Adrenal gland (tissue), 5 donors: ENCODE measurements around the gene RASGEF1C.

Experiments used
- POLR2A ChIP-seq, 2 donors: fragments of 450-650 bp; IDR thresholded peaks; one replicate each; pipeline ENCODE4 v1.6.1; 2017; ENCODE audit warnings: antibody characterized with exemption in 2 of 2, mild to moderate bottlenecking in 2 of 2, moderate library complexity in 1 of 2
- TF ChIP-seq, protein P1 (sequence below), 6 experiments: fragments of 450-650 bp in 4 of 6; fragments of 200-600 bp in 2 of 6; sonication (generic) in 1 of 6; IDR thresholded peaks; 1 replicate in 5 of 6; 2 replicates in 1 of 6; pipeline versions ENCODE4 v1.5.1 to v1.8.0; 2016 to 2021; ENCODE audit warnings: antibody characterized with exemption in 6 of 6, mild to moderate bottlenecking in 2 of 6, moderate library complexity in 1 of 6
- donor health status: DM: no; HTN: no; CAD: no.

- TF ChIP-seq POLR2A (IDR thresholded peaks at IDR 0.05): no peak
- TF ChIP-seq, protein P1, sequence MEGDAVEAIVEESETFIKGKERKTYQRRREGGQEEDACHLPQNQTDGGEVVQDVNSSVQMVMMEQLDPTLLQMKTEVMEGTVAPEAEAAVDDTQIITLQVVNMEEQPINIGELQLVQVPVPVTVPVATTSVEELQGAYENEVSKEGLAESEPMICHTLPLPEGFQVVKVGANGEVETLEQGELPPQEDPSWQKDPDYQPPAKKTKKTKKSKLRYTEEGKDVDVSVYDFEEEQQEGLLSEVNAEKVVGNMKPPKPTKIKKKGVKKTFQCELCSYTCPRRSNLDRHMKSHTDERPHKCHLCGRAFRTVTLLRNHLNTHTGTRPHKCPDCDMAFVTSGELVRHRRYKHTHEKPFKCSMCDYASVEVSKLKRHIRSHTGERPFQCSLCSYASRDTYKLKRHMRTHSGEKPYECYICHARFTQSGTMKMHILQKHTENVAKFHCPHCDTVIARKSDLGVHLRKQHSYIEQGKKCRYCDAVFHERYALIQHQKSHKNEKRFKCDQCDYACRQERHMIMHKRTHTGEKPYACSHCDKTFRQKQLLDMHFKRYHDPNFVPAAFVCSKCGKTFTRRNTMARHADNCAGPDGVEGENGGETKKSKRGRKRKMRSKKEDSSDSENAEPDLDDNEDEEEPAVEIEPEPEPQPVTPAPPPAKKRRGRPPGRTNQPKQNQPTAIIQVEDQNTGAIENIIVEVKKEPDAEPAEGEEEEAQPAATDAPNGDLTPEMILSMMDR (IDR thresholded peaks at IDR 0.05): no peak
Measured at GRCh38 chr5:180139731-180140055, 69.3 kb downstream of the RASGEF1C start.
